Aorta (tissue), 5 donors: ENCODE results near the gene GZMA. TPM values are rescaled to one million over a fixed set of nuclear protein-coding genes. Genes with fewer than 3 reads are reported as not detected.

ENCODE experiments used
- ATAC-seq: fragments of 200-7000 bp; cut with Tn5 transposase; one replicate; pipeline ENCODE4 v1.9.1; 2022; ENCODE audit warnings: moderate library complexity; ENCODE audit not compliant: low FRiP score
- DNase-seq, 2 donors: peaks; one replicate each; pipeline ENCODE4 v3.0.0-alpha.2; 2020
- H3K27ac ChIP-seq, 2 donors: one replicate each; pipeline ENCODE4 v1.5.1; 2013; ENCODE audit warnings: low read length in 2 of 2, mild to moderate bottlenecking in 2 of 2, moderate library complexity in 2 of 2, control low read depth in 1 of 2, inconsistent platforms in 1 of 2, low read depth in 1 of 2
- H3K27me3 ChIP-seq, 2 donors: one replicate each; pipeline ENCODE4 v1.6.1; 2013; ENCODE audit warnings: control low read depth in 1 of 2, low read length in 1 of 2, mild to moderate bottlenecking in 1 of 2, moderate library complexity in 1 of 2; ENCODE audit not compliant: insufficient read depth in 2 of 2, control insufficient read depth in 1 of 2
- H3K36me3 ChIP-seq, 2 donors: one replicate each; pipeline ENCODE4 v1.6.1; 2013; ENCODE audit warnings: control low read depth in 1 of 2, low read length in 1 of 2, mild to moderate bottlenecking in 1 of 2; ENCODE audit not compliant: insufficient read depth in 2 of 2, control insufficient read depth in 1 of 2
- H3K4me1 ChIP-seq, 2 donors: one replicate each; pipeline ENCODE4 v1.6.1; 2013; ENCODE audit warnings: low read length in 2 of 2, control low read depth in 1 of 2, mild to moderate bottlenecking in 1 of 2, moderate library complexity in 1 of 2; ENCODE audit not compliant: insufficient read depth in 2 of 2, control insufficient read depth in 1 of 2
- H3K4me3 ChIP-seq, 2 donors: one replicate each; pipeline ENCODE4 v1.5.1; 2013; ENCODE audit warnings: low read length in 2 of 2, control low read depth in 1 of 2, mild to moderate bottlenecking in 1 of 2
- H3K9me3 ChIP-seq: one replicate; pipeline ENCODE4 v1.6.1; 2013; ENCODE audit warnings: mild to moderate bottlenecking, low read length; ENCODE audit not compliant: control insufficient read depth
- WGBS, 2 donors: extraction: QIAGEN DNeasy Blood & Tissue Kit; methylation state at CpG; one replicate each; pipeline ENCODE4 v1.1.7; 2013; 5-methylcytosine and 5-hydroxymethylcytosine counted together
- intact Hi-C, 2 donors: fragments of 100-400 bp; cut with DNase I; formaldehyde crosslinking; loops; one replicate each; pipeline versions ENCODE4 v1.14.2 to v1.15.0; 2022
- polyA plus RNA-seq, 2 donors: library from polyadenylated mRNA; stranded (reverse); fragments of 200-250 nt; gene quantifications; one replicate each; pipeline ENCODE4 v1.2.3, GENCODE V29; 2013
- total RNA-seq, 2 donors: library from RNA; stranded (reverse); fragmentation: NEBNext Ultra II Directional; extraction: Animal tissue kit (Norgen Biotek cat#: 25700); gene quantifications; one replicate each; pipeline ENCODE4 v1.2.1, GENCODE V29; 2021
- donor health status: healthy with polysubstance abuse.
- donor health status: Bipolar disorder and iron deficiency.
- donor health status: DM: no; HTN: no; CAD: no.
- donor health status: DM: no; HTN: no; CAD: no.
- donor health status: DM: yes; HTN: yes; CAD: no.

Gene GZMA
- total and polyA plus RNA-seq, 4 donors, result 0.59 to 13.4 (median 3.2) TPM

DNA sequence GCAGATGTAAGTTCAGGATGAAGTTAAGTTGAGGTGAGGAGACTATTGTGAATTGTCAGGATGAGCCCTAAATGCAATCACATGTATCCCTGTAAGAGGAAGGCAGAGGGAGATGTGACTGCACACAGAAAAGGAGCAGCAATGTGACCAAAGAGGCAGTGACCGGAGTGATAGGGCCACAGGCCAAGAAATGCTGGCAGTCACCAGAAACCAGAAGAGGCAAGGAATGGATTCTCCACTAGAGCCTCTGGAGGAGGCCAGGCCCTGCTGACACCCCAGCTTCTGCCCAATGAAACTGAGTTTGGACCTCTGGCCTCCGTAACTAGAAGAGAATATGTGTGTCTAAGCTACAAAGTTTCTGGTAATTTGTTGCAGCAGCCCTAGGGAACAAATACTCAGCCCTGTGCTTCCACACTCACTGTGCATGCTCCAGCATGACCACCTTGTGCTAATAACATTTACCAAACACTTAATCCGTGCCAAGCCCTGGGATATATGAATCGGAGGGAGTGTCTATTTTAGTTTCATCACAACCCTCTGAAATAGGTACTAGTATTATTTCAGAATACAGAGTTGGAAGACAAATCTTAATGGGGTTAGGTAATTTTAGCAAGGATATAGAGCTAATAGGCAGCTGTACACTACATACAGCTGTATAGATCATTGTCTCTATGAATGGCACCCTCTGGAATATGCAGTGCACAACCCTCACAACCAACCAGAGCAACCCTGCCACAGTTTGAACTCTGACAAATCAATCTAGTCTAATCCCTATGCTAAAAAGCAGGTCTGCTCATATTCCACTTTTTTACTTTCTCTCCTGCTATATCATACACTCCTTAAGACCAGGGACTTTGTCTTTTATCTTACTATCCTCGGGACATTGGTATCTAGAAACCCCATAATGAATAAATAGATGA lies 49.7 kb downstream of the GZMA start:
- no peaks in the 10 kb centered on the region for H3K27me3 ChIP-seq
- H3K4me1 ChIP-seq, result no peaks in the 10 kb centered on the region
- no peak overlapping the region for H3K27ac ChIP-seq
- no peaks in the 10 kb centered on the region for H3K9me3 ChIP-seq
- DNase-seq (no peak), ATAC-seq (no peak)
- WGBS, 2 donors, result 58 to 60% methylated on average over 5 of the region's 5 CpGs
- intact Hi-C loops, result loop anchor here in 1 of 2 donors (10.0 kb wide), 1 partner anchor 427 kb away; no protein-coding TSS in a partner anchor
- H3K4me3 ChIP-seq, result no peak overlapping the region
- no peaks in the 10 kb centered on the region for H3K36me3 ChIP-seq

DNA sequence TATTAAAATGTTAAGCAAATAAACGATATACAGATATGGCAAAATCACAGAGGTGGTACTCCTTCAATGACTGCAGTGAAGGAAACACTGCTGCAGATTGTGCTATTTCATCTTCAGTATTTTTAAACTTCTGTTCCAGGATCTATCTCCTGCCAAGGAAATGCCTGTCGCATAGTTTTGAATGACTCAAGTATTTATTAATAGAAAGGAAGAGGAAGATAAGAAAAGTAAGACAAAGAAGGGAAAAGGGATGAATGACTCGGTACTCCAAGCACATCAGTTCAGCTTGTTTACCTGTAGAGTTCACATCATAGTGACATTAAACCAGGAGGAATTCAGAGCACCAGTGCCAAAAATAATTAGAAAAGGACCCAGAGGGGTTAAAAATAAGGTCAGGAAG lies 52.4 kb downstream of the GZMA start:
- H3K4me3 ChIP-seq, result no peak overlapping the region
- ATAC-seq, result no peak
- no peak overlapping the region for H3K27ac ChIP-seq
- H3K9me3 ChIP-seq, result no peaks in the 10 kb centered on the region
- intact Hi-C loops, result loop anchor here in 1 of 2 donors (10.0 kb wide), 1 partner anchor 430 kb away; no protein-coding TSS in a partner anchor
- 5 to 8% methylated on average over 3 of the region's 3 CpGs for WGBS, 2 donors
- H3K27me3 ChIP-seq, result no peaks in the 10 kb centered on the region
- H3K36me3 ChIP-seq, result no peaks in the 10 kb centered on the region
- no peak for DNase-seq
- no peaks in the 10 kb centered on the region for H3K4me1 ChIP-seq

Other genes starting within 250 kb of the GZMA start
- gene ESM1, start 117.1 kb upstream of the GZMA start, total RNA-seq, result 1 to 10 TPM in 1 of 2 donors, under 1 TPM in 1; 0.49 to 1.1 TPM
- 1 to 10 TPM in 1 of 2 donors, under 1 TPM in 1; 0.59 to 1.9 TPM for gene ESM1, start 117.1 kb upstream of the GZMA start, polyA plus RNA-seq
- gene GZMK, start 78.4 kb upstream of the GZMA start, total RNA-seq, result 1 to 10 TPM; 1.7 to 1.9 TPM
- gene GZMK, start 78.4 kb upstream of the GZMA start, polyA plus RNA-seq, result 1 to 10 TPM in 1 of 2 donors, under 1 TPM in 1; 0.31 to 4.1 TPM
- 10 to 100 TPM; 29.8 to 49.8 TPM for gene GPX8, start 57.5 kb downstream of the GZMA start, total RNA-seq
- 10 to 100 TPM; 26.2 to 34.3 TPM for gene GPX8, start 57.5 kb downstream of the GZMA start, polyA plus RNA-seq
- gene CDC20B, start 70.5 kb downstream of the GZMA start, total RNA-seq, result not detected
- not detected for gene CDC20B, start 70.5 kb downstream of the GZMA start, polyA plus RNA-seq
- under 1 TPM in 1 of 2 donors, not detected in 1; 0.26 TPM for gene MCIDAS, start 124.7 kb downstream of the GZMA start, total RNA-seq
- not detected for gene MCIDAS, start 124.7 kb downstream of the GZMA start, polyA plus RNA-seq
- gene CCNO, start 131.0 kb downstream of the GZMA start, total RNA-seq, result 1 to 10 TPM in 1 of 2 donors, under 1 TPM in 1; 0.54 to 1.3 TPM
- gene CCNO, start 131.0 kb downstream of the GZMA start, polyA plus RNA-seq, result 10 to 100 TPM in 1 of 2 donors, under 1 TPM in 1; 0.88 to 10.1 TPM
- gene DHX29, start 205.0 kb downstream of the GZMA start, total RNA-seq, result 10 to 100 TPM; 24.6 to 27.0 TPM
- 10 to 100 TPM in 1 of 2 donors, 1 to 10 TPM in 1; 9.9 to 19.1 TPM for gene DHX29, start 205.0 kb downstream of the GZMA start, polyA plus RNA-seq
- 10 to 100 TPM; 74.8 to 88.4 TPM for gene MTREX, start 205.3 kb downstream of the GZMA start, total RNA-seq
- gene MTREX, start 205.3 kb downstream of the GZMA start, polyA plus RNA-seq, result 10 to 100 TPM; 13.0 to 28.0 TPM